GM12878 (cell line): ENCODE data around the gene RASA1. TPM values are rescaled to one million over a fixed set of nuclear protein-coding genes. Genes with fewer than 3 reads are reported as not detected.

Source experiments
- ASH2L ChIP-seq: fragments of 300-600, 200-600 bp; sonication (generic); IDR thresholded peaks from 2 replicates; pipeline ENCODE4 v1.6.1; 2017; ENCODE audit warnings: low read depth, mild to moderate bottlenecking, borderline replicate concordance
- ATF2 ChIP-seq: IDR thresholded peaks from 2 replicates; pipeline ENCODE4 v1.6.1; 2012; ENCODE audit warnings: low read length, inconsistent platforms
- BACH1 ChIP-seq: fragments of 450-650 bp; IDR thresholded peaks from 2 replicates; pipeline ENCODE4 v1.6.1; 2017; ENCODE audit warnings: mild to moderate bottlenecking, borderline replicate concordance
- CBX5 ChIP-seq: sonication (generic); IDR thresholded peaks from 2 replicates; pipeline ENCODE4 v1.6.1; 2016; ENCODE audit warnings: low read depth, moderate library complexity, mild to moderate bottlenecking, inconsistent platforms
- CHD2 ChIP-seq: IDR thresholded peaks from 2 replicates; pipeline ENCODE4 v1.6.1; 2011; ENCODE audit warnings: low read depth, low read length, improper control_type of control experiment, borderline replicate concordance
- CHD4 ChIP-seq: fragments of 200-600 bp; sonication (generic); IDR thresholded peaks from 2 replicates; pipeline ENCODE4 v1.6.1; 2016; ENCODE audit warnings: mild to moderate bottlenecking
- CREM ChIP-seq: IDR thresholded peaks from 2 replicates; pipeline ENCODE4 v1.6.1; 2014; ENCODE audit warnings: antibody characterized with exemption, low read depth
- GABPA ChIP-seq: IDR thresholded peaks from 2 replicates; pipeline ENCODE4 v1.6.1; 2014; ENCODE audit warnings: antibody characterized with exemption, low read depth, mild to moderate bottlenecking, inconsistent platforms
- GATAD2B ChIP-seq: fragments of 450-650 bp; conservative IDR thresholded peaks from 2 replicates; pipeline ENCODE4 v1.6.1; 2017; ENCODE audit warnings: low read depth, mild to moderate bottlenecking, moderate library complexity
- HDGF ChIP-seq: fragments of 450-650 bp; IDR thresholded peaks from 2 replicates; pipeline ENCODE4 v1.6.1; 2016; ENCODE audit warnings: antibody characterized with exemption
- HSF1 ChIP-seq: fragments of 150-350 bp; IDR thresholded peaks from 2 replicates; pipeline ENCODE4 v1.6.1; 2014; ENCODE audit warnings: mild to moderate bottlenecking, low read depth, low read length
- IRF5 ChIP-seq: fragments of 450-650 bp; IDR thresholded peaks from 2 replicates; pipeline ENCODE4 v1.6.1; 2017; ENCODE audit warnings: borderline replicate concordance
- JUND ChIP-seq: IDR thresholded peaks from 2 replicates; pipeline ENCODE4 v1.6.1; 2012; ENCODE audit warnings: low read depth, mild to moderate bottlenecking, low read length, improper control_type of control experiment, moderate library complexity
- KLF5 ChIP-seq: fragments of 450-650 bp; IDR thresholded peaks from 2 replicates; pipeline ENCODE4 v1.6.1; 2014; ENCODE audit warnings: mild to moderate bottlenecking; ENCODE audit not compliant: partially characterized antibody
- LARP7 ChIP-seq: fragments of 450-650 bp; IDR thresholded peaks from 2 replicates; pipeline ENCODE4 v1.6.1; 2017; ENCODE audit warnings: mild to moderate bottlenecking
- MTA3 ChIP-seq: IDR thresholded peaks from 2 replicates; pipeline ENCODE4 v1.6.1; 2012; ENCODE audit warnings: low read length, inconsistent platforms, borderline replicate concordance
- NFIC ChIP-seq: IDR thresholded peaks from 2 replicates; pipeline ENCODE4 v1.6.1; 2012; ENCODE audit warnings: low read depth, mild to moderate bottlenecking, inconsistent platforms, low read length, moderate library complexity
- NR2F1 ChIP-seq: fragments of 450-650 bp; conservative IDR thresholded peaks from 2 replicates; pipeline ENCODE4 v1.6.1; 2017; ENCODE audit warnings: mild to moderate bottlenecking
- POLR2AphosphoS5 ChIP-seq: IDR thresholded peaks from 2 replicates; pipeline ENCODE4 v1.6.1; 2011; ENCODE audit warnings: mild to moderate bottlenecking, low read length, inconsistent platforms
- RB1 ChIP-seq: fragments of 450-650 bp; formaldehyde crosslinking; IDR thresholded peaks from 2 replicates; pipeline ENCODE4 v1.6.1; 2017; ENCODE audit warnings: mild to moderate bottlenecking, borderline replicate concordance
- TCF3 ChIP-seq: IDR thresholded peaks from 2 replicates; pipeline ENCODE4 v1.6.1; 2012; ENCODE audit warnings: low read depth, mild to moderate bottlenecking, low read length, borderline replicate concordance; ENCODE audit not compliant: insufficient read depth
- WRNIP1 ChIP-seq: IDR thresholded peaks from 2 replicates; pipeline ENCODE4 v1.6.1; 2011; ENCODE audit warnings: low read depth, low read length, improper control_type of control experiment, borderline replicate concordance
- ZNF384 ChIP-seq: IDR thresholded peaks from 2 replicates; pipeline ENCODE4 v1.6.1; 2012; ENCODE audit warnings: low read depth, mild to moderate bottlenecking, low read length, improper control_type of control experiment, borderline replicate concordance
- ZNF687 ChIP-seq: fragments of 450-650 bp; IDR thresholded peaks from 2 replicates; pipeline ENCODE4 v1.6.1; 2017; ENCODE audit warnings: mild to moderate bottlenecking, moderate library complexity
- polyA plus RNA-seq, 11 experiments: library from polyadenylated mRNA; depleted of rRNA in 4 of 11; unstranded in 6 of 11; stranded (reverse) in 5 of 11; fragments of >200 nt; fragmentation: Nextera tagmentation in 4 of 11; fragmentation: Illumina TruSeq in 1 of 11; extraction: Ambion mirVana in 4 of 11; extraction: Trizol in 1 of 11; gene quantifications; 1 replicate in 1 of 11; 2 replicates in 10 of 11; pipeline versions ENCODE4 v1.2.1 to v1.2.3, GENCODE V29; 2011 to 2016; ENCODE audit warnings: inconsistent platforms in 2 of 11, missing spikeins in 2 of 11, low read depth in 1 of 11
- total RNA-seq, 4 experiments: library from RNA; depleted of rRNA in 3 of 4; stranded (reverse); fragments of >200 nt in 3 of 4; fragmentation: Illumina TruSeq in 1 of 4; extraction: Trizol in 1 of 4; gene quantifications; 2 replicates each; pipeline versions ENCODE4 v1.2.1 to v1.2.3, GENCODE V29; 2013 to 2021

The RASA1 gene
- total and polyA plus RNA-seq, 10 of the 15 experiments (the other 5 are each of a cell fraction or from before 2014, with no cell fraction given), result 7.8 to 72.3 (median 21.8) TPM

GRCh38 chr5:87412630-87413342 is 145.1 kb downstream of the RASA1 start, which contains the start of gene CCNH (continued):
- TF ChIP-seq ZNF687 (peak; percentile 86), GATAD2B (peak; percentile 68), ZNF384 (no peak), IRF5 (no peak), CREM (peak; percentile 98), MTA3 (no peak), CHD4 (no peak), CHD2 (peak; percentile 96), HDGF (peak; percentile 46; the same call in 1 of the 2 replicates), JUND (no peak), CBX5 (no peak), HSF1 (no peak), ASH2L (peak; percentile 80; the same call in 1 of the 2 replicates), RB1 (no peak; the same call in 1 of the 2 replicates), TCF3 (no peak), ATF2 (peak; percentile 43; the same call in 1 of the 2 replicates), GABPA (peak; percentile 75), NR2F1 (peak; percentile 21; the same call in 1 of the 2 replicates), WRNIP1 (no peak), POLR2AphosphoS5 (peak; percentile 96), KLF5 (peak; percentile 16), LARP7 (peak; percentile 85; the same call in 1 of the 2 replicates), BACH1 (0 out of 2 replicates have a peak, but pooled peaks have one; percentile 33), NFIC (no peak)
